Central memory CD8-positive, alpha-beta T cell (primary cell): Measurements from ENCODE around the gene MAK.
"Not testable (repeated sequence)": the region's sequence is repeated elsewhere in the genome, so short reads cannot be mapped to it uniquely, and the experiment has no call there.

Experiments used
- ATAC-seq: fragments of 150-1000 bp; cut with Tn5 transposase; replicated peaks from 2 replicates; pipeline ENCODE4 v1.10.0; 2022; ENCODE audit warnings: mild to moderate bottlenecking, moderate FRiP score, moderate number of reproducible peaks; ENCODE audit not compliant: poor library complexity, severe bottlenecking; ENCODE audit errors: extremely low read depth
- DNase-seq, 2 donors: peaks; one replicate each; pipeline ENCODE4 v3.0.0; 2021; ENCODE audit warnings: low spot score in 2 of 2
- H3K27ac Mint-ChIP-seq: one replicate; pipeline ENCODE4 v1.8.0; 2022; ENCODE audit warnings: low read depth, mild to moderate bottlenecking, moderate library complexity, mixed read lengths
- H3K27me3 Mint-ChIP-seq: one replicate; pipeline ENCODE4 v1.8.0; 2022; ENCODE audit warnings: mixed read lengths
- H3K36me3 Mint-ChIP-seq: one replicate; pipeline ENCODE4 v1.8.0; 2022; ENCODE audit warnings: mild to moderate bottlenecking, moderate library complexity, mixed read lengths; ENCODE audit not compliant: insufficient read depth
- H3K4me1 Mint-ChIP-seq: one replicate; pipeline ENCODE4 v1.8.0; 2022; ENCODE audit warnings: mixed read lengths
- H3K4me3 Mint-ChIP-seq: one replicate; pipeline ENCODE4 v1.8.0; 2022; ENCODE audit warnings: mild to moderate bottlenecking, moderate library complexity, mixed read lengths
- H3K9me3 Mint-ChIP-seq: one replicate; pipeline ENCODE4 v1.8.0; 2022; ENCODE audit warnings: mixed read lengths

MAK gene

DNA sequence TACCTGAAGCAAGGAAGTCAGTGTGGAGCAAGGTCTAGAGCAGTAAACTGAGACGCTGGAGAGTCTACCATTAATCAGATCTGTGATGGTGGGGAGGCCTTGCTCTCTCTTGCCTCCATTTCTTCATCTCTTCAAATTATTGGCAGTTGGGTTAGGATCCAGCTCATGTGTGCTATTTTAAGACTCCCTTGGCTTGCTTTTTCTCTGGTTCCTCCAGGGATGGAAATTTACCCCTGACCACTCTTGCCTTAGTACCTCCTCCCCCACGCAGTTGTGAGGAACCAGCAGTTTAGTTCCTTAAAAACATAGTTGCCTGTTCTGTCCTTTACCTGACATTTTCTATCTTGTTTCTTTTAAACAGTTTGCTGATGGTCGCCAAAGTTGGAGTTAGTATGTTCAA, 108.1 kb downstream of the MAK start:
- ATAC-seq (no peak), DNase-seq (no peak)
- H3K36me3 Mint-ChIP-seq, result peaks cover 13% of the 10 kb centered on the region
- no peak overlapping the region for H3K27ac Mint-ChIP-seq
- H3K27me3 Mint-ChIP-seq, result peaks cover 6% of the 10 kb centered on the region
- H3K9me3 Mint-ChIP-seq, result no peaks in the 10 kb centered on the region
- H3K4me3 Mint-ChIP-seq, result no peak overlapping the region
- H3K4me1 Mint-ChIP-seq, result peaks cover 37% of the 10 kb centered on the region

DNA sequence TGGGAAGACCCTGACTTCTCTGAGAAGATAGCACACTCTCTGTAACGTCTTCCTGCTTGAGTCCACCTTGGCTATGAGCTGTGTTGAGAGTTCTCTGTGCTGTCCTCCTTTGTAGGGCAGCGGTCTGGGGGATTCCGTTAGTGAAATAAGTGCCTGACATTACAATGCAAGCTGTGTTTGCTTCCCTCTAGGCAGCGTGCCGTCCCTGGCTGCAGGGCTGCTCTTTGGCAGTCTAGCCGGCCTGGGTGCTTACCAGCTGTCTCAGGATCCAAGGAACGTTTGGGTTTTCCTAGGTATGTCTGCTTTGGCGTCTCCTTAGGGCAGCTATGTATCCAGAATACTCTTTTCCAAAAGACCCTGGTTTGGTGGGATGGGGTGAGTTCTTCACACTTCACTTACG, 112.6 kb downstream of the MAK start:
- ATAC-seq, result no peak
- H3K36me3 Mint-ChIP-seq, result peaks cover 10% of the 10 kb centered on the region
- no peaks in the 10 kb centered on the region for H3K9me3 Mint-ChIP-seq
- H3K27ac Mint-ChIP-seq, result no peak overlapping the region
- H3K4me3 Mint-ChIP-seq, result no peak overlapping the region
- DNase-seq, result no peak
- H3K27me3 Mint-ChIP-seq, result peaks cover 6% of the 10 kb centered on the region
- H3K4me1 Mint-ChIP-seq, result peaks cover 51% of the 10 kb centered on the region

- no peak for ATAC-seq
- H3K9me3 Mint-ChIP-seq, result no peaks in the 10 kb centered on the region
- H3K4me3 Mint-ChIP-seq, result no peak overlapping the region
- no peak for DNase-seq
- H3K27ac Mint-ChIP-seq, result no peak overlapping the region
- peaks cover 54% of the 10 kb centered on the region for H3K4me1 Mint-ChIP-seq
- H3K36me3 Mint-ChIP-seq, result peaks cover 9% of the 10 kb centered on the region
- peaks cover 6% of the 10 kb centered on the region for H3K27me3 Mint-ChIP-seq
These were observed 113.3 kb downstream of the MAK start for GRCh38 chr6:10725044-10725443.

GRCh38 chr6:10723567-10723881, 114.8 kb downstream of the MAK start:
- Mint-ChIP-seq H3K27ac (peak overlapping the region; percentile 90), H3K9me3 (no peaks in the 10 kb centered on the region), H3K27me3 (peaks cover 6% of the 10 kb centered on the region), H3K4me1 (peaks cover 67% of the 10 kb centered on the region), H3K36me3 (peaks cover 14% of the 10 kb centered on the region), H3K4me3 (peak overlapping the region; percentile 91)
- no peak for ATAC-seq
- no peak for DNase-seq

GRCh38 chr6:10722820-10723566, 115.3 kb downstream of the MAK start, which contains the start of gene TMEM14C:
Gene TMEM14C, plus strand, starts transcription at chr6:10723070. Its CDS starts 1,544 bp downstream, at chr6:10724614.
- ATAC-seq, result peak; percentile 33
- Mint-ChIP-seq H3K27me3 (peaks cover 6% of the 10 kb centered on the region), H3K9me3 (no peaks in the 10 kb centered on the region), H3K27ac (peak within 1 kb of the TSS; percentile 90), H3K4me1 (peaks cover 63% of the 10 kb centered on the region), H3K36me3 (peaks cover 14% of the 10 kb centered on the region), H3K4me3 (peak within 1 kb of the TSS; percentile 91)
- DNase-seq, result peak; percentile 38 to 39

DNA sequence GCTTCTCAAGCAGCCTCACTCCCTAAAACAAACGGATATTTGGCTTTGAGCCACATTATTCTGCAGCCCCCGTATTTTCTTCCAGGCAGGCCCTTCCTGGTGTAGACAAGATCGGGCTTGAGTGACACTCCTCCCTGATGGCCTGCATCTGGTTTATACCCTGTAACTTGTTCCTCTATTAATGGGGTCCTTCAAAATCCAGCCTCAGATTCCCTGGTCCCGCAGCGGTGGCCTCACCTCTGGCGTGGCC, 115.8 kb downstream of the MAK start:
- Mint-ChIP-seq H3K4me3 (peak overlapping the region; percentile 91), H3K4me1 (peaks cover 60% of the 10 kb centered on the region), H3K36me3 (peaks cover 14% of the 10 kb centered on the region), H3K27me3 (peaks cover 6% of the 10 kb centered on the region), H3K27ac (peak overlapping the region; percentile 90), H3K9me3 (no peaks in the 10 kb centered on the region)
- ATAC-seq (no peak), DNase-seq (no peak)

DNA sequence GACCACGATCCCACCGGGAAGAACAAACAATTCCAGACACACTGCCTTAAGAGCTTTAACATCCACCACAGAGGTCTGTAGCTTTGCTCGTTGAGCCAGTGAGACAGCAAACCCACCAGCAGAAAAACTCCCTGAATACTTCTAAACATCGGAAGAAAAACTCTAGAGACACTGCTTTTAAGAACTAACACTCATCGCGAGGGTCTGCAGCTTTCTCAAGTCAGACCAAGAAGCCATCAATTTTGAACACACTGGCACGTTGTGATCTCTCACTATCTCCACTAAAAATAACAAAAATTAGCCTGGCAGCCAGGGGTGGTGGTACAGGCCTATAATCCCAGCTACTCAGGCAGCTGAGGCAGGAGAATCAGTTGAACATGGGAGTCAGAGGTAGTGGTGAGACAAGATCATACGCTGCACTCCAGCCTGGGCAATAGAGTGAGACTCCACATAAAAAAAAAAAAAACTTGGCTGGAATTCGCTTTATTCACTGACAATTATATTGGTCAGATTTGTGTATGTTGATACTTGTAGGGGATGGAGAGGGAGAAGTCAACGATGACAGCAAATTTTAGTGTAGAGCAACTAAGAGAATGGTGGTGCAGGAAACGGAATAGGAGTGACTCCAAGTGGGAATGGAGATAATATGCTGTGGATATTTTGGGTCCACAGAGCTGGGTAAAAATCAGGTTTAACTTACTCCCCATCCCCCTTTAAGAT, 116.3 kb downstream of the MAK start:
- DNase-seq (no peak), ATAC-seq (no peak)
- H3K27ac Mint-ChIP-seq, result no peak overlapping the region
- peaks cover 14% of the 10 kb centered on the region for H3K36me3 Mint-ChIP-seq
- H3K4me3 Mint-ChIP-seq, result peak overlapping the region; percentile 91
- peaks cover 6% of the 10 kb centered on the region for H3K27me3 Mint-ChIP-seq
- H3K4me1 Mint-ChIP-seq, result peaks cover 55% of the 10 kb centered on the region
- H3K9me3 Mint-ChIP-seq, result no peaks in the 10 kb centered on the region

DNA sequence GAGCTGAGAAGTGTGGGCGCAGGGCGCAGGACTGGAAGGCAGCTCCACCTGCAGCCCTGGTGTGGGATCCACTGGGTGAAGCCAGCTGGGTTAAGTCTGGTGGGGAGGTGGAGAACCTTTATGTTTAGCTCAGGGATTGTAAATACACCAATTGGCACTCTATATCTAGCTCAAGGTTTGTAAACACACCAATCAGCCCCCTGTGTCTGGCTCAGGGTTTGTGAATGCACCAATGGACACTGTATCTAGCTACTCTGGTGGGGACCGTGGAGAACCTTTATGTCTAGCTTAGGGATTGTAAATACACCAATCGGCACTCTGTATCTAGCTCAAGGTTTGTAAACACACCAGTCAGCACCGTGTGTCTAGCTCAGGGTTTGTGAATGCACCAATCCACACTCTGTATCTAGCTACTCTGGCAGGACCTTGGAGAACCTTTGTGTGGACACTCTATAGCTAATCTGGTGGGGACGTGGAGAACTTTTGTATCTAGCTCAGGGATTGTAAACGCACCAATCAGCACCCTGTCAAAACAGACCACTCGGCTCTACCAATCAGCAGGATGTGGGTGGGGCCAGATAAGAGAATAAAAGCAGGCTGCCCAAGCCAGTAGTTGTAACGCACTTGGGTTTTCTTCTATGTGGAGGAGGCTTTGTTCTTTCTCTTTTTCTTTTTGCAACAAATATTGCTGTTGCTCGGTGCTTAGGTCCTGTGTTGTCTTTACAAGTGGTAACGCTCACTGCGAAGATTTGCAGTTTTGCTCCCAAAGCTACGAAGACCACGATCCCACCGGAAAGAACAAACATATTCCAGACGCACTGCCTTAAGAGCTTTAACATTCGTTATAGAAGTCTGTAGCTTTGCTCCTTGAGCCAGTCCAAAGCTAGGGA, 117.1 kb downstream of the MAK start:
- not testable (repeated sequence) for H3K9me3 Mint-ChIP-seq, DNase-seq, H3K27me3 Mint-ChIP-seq, ATAC-seq
- peaks cover 11% of the 10 kb centered on the region for H3K36me3 Mint-ChIP-seq
- peaks cover 49% of the 10 kb centered on the region for H3K4me1 Mint-ChIP-seq
- H3K4me3 Mint-ChIP-seq, result peak overlapping the region; percentile 91
- H3K27ac Mint-ChIP-seq, result peak overlapping the region; percentile 25

DNA sequence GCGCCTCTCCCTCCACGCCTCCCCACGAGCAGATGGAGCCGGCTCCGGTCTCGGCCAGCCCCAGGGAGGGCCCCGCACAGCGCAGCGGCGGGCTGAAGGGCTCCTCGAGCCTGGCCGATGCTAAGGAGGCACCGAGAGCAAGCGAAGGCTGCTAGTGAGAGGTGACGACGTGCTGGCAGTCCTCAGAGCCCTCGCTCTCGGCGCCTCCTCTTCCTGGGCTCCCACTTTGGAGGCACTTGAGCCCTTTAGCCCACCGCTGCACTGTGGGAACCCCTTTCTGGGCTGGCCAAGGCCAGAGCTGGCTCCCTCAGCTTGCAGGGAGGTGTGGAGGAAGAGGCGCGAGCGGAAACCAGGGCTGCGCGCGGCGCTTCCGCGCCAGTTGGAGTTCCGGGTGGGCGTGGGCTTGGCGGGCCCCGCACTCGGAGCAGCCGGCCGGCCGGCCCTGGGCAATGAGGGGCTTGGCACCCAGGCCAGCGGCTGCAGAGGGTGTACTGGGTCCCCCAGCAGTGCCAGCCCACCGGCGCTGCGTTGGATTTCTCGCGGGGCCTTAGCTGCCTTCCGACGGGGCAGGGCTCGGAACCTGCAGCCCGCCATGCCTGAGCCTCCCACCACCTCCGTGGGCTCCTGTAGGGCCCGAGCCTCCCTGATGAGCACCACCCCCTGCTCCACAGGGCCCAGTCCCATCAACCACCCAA, 117.9 kb downstream of the MAK start:
- peaks cover 2% of the 10 kb centered on the region for H3K27me3 Mint-ChIP-seq
- H3K4me1 Mint-ChIP-seq, result peaks cover 44% of the 10 kb centered on the region
- ATAC-seq, result peak; percentile 62
- DNase-seq, result peak; percentile 23
- H3K4me3 Mint-ChIP-seq, result peak overlapping the region; percentile 91
- peak overlapping the region; percentile 64 for H3K27ac Mint-ChIP-seq
- H3K9me3 Mint-ChIP-seq, result no peaks in the 10 kb centered on the region
- peaks cover 11% of the 10 kb centered on the region for H3K36me3 Mint-ChIP-seq

- peaks cover 41% of the 10 kb centered on the region for H3K4me1 Mint-ChIP-seq
- peak overlapping the region; percentile 91 for H3K4me3 Mint-ChIP-seq
- H3K27ac Mint-ChIP-seq, result peak overlapping the region; percentile 64
- DNase-seq (no peak), ATAC-seq (no peak)
- H3K27me3 Mint-ChIP-seq, result no peaks in the 10 kb centered on the region
- peaks cover 11% of the 10 kb centered on the region for H3K36me3 Mint-ChIP-seq
- H3K9me3 Mint-ChIP-seq, result no peaks in the 10 kb centered on the region
These were observed 118.4 kb downstream of the MAK start for GRCh38 chr6:10719964-10720264.

DNA sequence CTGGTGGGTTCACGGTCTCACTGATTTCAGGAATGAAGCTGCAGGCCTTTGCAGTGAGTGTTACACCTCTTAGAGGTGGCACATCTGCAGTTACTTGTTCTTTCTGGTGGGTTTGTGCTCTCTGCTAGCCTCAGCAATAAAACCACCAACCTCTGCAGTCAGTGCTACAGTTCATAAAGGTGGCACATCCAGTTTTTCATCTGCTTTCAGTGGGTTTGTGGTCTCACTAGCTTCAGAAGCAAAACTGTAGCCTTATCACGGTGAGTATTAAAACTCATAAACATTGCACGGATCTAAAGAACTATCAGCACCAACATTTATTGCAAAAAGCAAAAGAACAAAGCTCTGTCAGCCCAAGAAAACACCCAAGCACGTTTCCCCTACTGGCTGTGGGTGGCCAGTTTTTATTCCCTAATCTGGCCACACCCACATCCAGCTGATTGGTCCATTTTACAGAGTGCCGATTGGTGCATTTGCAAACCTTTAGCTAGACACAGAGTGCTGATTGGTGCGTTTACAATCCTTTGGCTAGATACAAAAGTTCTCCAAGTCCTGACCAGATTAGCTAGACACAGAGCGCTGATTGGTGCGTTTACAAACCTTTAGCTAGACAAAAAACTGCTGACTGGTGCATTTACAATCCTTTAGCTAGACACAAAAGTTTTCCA, 118.9 kb downstream of the MAK start:
- no peaks in the 10 kb centered on the region for H3K27me3 Mint-ChIP-seq
- peak in 1 of 2 donors; percentile 39 for DNase-seq
- H3K4me3 Mint-ChIP-seq, result peak overlapping the region; percentile 91
- peak; percentile 48 for ATAC-seq
- peaks cover 11% of the 10 kb centered on the region for H3K36me3 Mint-ChIP-seq
- peak overlapping the region; percentile 64 for H3K27ac Mint-ChIP-seq
- H3K4me1 Mint-ChIP-seq, result peaks cover 40% of the 10 kb centered on the region
- no peaks in the 10 kb centered on the region for H3K9me3 Mint-ChIP-seq

DNA sequence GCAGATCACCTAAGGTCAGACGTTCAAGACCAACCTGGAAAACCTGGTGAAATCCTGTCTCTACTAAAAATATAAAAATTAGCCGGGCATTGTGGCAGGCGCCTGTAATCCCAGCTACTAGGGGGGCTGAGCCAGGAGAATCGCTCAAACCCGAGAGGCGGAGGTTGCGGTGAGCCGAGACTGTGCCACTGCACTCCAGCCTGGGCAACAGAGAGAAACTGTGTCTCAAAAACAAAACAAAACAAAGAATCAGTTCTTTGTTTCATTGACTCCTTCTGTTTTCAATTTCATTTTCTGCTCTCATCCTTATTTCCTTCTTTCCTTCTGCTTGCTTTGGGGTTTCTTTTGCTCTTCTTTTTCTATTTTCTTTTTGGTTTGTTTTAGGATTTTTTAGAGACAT, 124.4 kb downstream of the MAK start:
- H3K9me3 Mint-ChIP-seq, result no peaks in the 10 kb centered on the region
- H3K4me3 Mint-ChIP-seq, result no peak overlapping the region
- H3K27me3 Mint-ChIP-seq, result no peaks in the 10 kb centered on the region
- H3K27ac Mint-ChIP-seq, result no peak overlapping the region
- no peak for ATAC-seq
- H3K36me3 Mint-ChIP-seq, result peaks cover 10% of the 10 kb centered on the region
- DNase-seq, result no peak
- peaks cover 1% of the 10 kb centered on the region for H3K4me1 Mint-ChIP-seq
